ENCODE data around the gene HCFC1. TPM values are rescaled to one million over a fixed set of nuclear protein-coding genes. Genes with fewer than 3 reads are reported as not detected.

Gene HCFC1
- total and polyA plus RNA-seq, 3 experiments from 2014 or later, result 12.4 to 156 (median 152) TPM

DNA sequence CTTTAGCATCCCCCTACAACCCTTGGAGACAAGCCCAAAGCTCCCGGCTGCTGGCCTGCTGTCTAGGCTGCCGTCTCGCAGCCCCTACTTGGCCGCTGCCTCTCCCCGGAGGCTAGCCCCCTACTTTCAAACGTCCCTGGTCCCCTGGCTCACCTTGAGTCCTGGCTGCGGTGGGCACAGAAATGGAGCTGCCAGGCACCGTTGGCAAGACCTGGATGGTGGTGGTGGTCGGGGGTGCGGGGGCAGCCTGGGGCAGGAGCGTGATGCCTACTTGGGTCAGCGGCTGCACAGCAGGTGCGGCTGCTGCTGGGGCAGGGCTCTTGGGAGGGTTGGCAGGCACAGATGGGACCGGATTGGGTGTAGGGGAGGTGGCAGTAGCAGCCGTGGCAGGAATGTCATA is 12.0 kb downstream of the HCFC1 start:
- POLR2A ChIA-PET, result no interaction called here
- Mint-ChIP-seq H3K4me1 (peaks cover 0 to 2% (median 1%) of the 10 kb centered on the region in 3 donors), H3K27me3 (no peaks in the 10 kb centered on the region), H3K4me3 (no peak overlapping the region), H3K27ac (no peak overlapping the region), H3K36me3 (peaks cover 0 to 82% (median 10%) of the 10 kb centered on the region in 3 donors), H3K9me3 (no peaks in the 10 kb centered on the region)
- CTCF ChIA-PET, result no interaction called here
- no peaks in the 10 kb centered on the region for H3K9me3 ChIP-seq (ENCODE audit: low read length)
- no peak for DNase-seq
- no peak overlapping the region for H3K27ac ChIP-seq (ENCODE audit: low read depth, low read length)
- peaks cover under 1% of the 10 kb centered on the region for H3K4me1 ChIP-seq (ENCODE audit: insufficient read depth, low read length)
- no peak overlapping the region for H3K4me3 ChIP-seq (ENCODE audit: low read length)
- peaks cover 24% of the 10 kb centered on the region for H3K36me3 ChIP-seq (ENCODE audit: insufficient read depth, low read length)
- no peaks in the 10 kb centered on the region for H3K27me3 ChIP-seq (ENCODE audit: insufficient read depth, low read length, poor library complexity, severe bottlenecking)

DNA sequence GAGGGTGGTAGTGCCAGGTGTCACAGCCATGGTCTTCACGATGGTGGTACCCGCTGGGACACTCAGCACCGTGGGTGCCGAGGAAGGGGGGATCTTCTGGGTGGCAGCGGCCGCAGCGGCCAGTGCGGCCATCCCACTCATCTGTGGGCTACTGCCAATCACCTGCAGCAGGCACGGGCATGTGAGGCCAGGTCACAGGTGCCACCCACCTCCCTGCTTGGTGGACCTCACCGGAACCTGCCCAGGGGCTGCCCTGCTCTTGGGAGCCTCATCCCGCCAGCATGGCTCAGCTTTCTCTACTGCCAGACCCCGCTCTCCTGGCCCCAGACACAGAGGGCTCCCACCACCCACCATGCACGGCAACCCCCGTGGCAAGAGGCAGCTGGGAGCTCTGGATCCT is 13.0 kb downstream of the HCFC1 start:
- H3K27ac Mint-ChIP-seq, result peak overlapping the region in 1 of 8 donors; percentile 29
- Histone ChIP-seq H3K27me3 (ENCODE audit: insufficient read depth, low read length, poor library complexity, severe bottlenecking) (no peaks in the 10 kb centered on the region), H3K27ac (ENCODE audit: low read depth, low read length) (no peak overlapping the region), H3K9me3 (ENCODE audit: low read length) (no peaks in the 10 kb centered on the region), H3K4me1 (ENCODE audit: insufficient read depth, low read length) (no peaks in the 10 kb centered on the region), H3K4me3 (ENCODE audit: low read length) (no peak overlapping the region), H3K36me3 (ENCODE audit: insufficient read depth, low read length) (peaks cover 18% of the 10 kb centered on the region)
- no peak for DNase-seq
- no peaks in the 10 kb centered on the region for H3K9me3 Mint-ChIP-seq
- ChIA-PET CTCF (interaction anchor here (1.3 kb wide), 1 partner anchor 9 kb away, joined by 4 read pairs; no protein-coding TSS in a partner anchor), POLR2A (no interaction called here)
- no peak overlapping the region for H3K4me3 Mint-ChIP-seq
- peaks cover 0 to 2% (median 1%) of the 10 kb centered on the region in 3 donors for H3K4me1 Mint-ChIP-seq
- no peaks in the 10 kb centered on the region for H3K27me3 Mint-ChIP-seq
- peaks cover 0 to 84% (median 10%) of the 10 kb centered on the region in 3 donors for H3K36me3 Mint-ChIP-seq

DNA sequence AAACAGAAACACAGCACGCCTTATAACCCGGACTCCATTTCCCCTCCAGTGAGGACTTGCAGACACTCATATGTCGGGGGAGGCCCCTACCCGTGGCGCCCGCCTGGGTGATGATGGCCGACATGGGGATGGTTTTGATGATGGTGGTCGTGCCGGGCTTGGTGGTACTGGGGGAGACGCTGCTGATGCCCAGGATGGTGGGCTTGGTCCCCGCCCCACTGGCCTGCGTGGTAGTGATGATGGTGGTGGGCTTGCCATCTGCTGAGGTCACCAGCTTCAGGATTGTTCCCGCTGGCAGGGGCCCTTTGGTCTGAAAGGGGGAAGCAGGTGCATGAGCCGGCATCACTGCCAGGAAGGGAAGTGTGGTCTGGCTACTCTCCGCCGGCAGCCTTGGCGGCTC is 14.4 kb downstream of the HCFC1 start:
- Mint-ChIP-seq H3K9me3 (no peaks in the 10 kb centered on the region), H3K4me3 (no peak overlapping the region), H3K27ac (no peak overlapping the region), H3K36me3 (peaks cover 0 to 87% (median 10%) of the 10 kb centered on the region in 3 donors), H3K27me3 (no peaks in the 10 kb centered on the region), H3K4me1 (peaks cover 0 to 8% (median 4%) of the 10 kb centered on the region in 3 donors)
- no peak overlapping the region for H3K4me3 ChIP-seq (ENCODE audit: low read length)
- no peaks in the 10 kb centered on the region for H3K9me3 ChIP-seq (ENCODE audit: low read length)
- no peaks in the 10 kb centered on the region for H3K27me3 ChIP-seq (ENCODE audit: insufficient read depth, low read length, poor library complexity, severe bottlenecking)
- H3K4me1 ChIP-seq (ENCODE audit: insufficient read depth, low read length), result peaks cover 7% of the 10 kb centered on the region
- CTCF ChIA-PET, result interaction anchor here (1.0 kb wide), 1 partner anchor 10 kb away, joined by 3 read pairs; no protein-coding TSS in a partner anchor
- no peak for DNase-seq
- H3K27ac ChIP-seq (ENCODE audit: low read depth, low read length), result no peak overlapping the region
- POLR2A ChIA-PET, result interaction anchor here (1.4 kb wide), 1 partner anchor 32 kb away, joined by 4 read pairs; no protein-coding TSS in a partner anchor
- H3K36me3 ChIP-seq (ENCODE audit: insufficient read depth, low read length), result peaks cover 20% of the 10 kb centered on the region

DNA sequence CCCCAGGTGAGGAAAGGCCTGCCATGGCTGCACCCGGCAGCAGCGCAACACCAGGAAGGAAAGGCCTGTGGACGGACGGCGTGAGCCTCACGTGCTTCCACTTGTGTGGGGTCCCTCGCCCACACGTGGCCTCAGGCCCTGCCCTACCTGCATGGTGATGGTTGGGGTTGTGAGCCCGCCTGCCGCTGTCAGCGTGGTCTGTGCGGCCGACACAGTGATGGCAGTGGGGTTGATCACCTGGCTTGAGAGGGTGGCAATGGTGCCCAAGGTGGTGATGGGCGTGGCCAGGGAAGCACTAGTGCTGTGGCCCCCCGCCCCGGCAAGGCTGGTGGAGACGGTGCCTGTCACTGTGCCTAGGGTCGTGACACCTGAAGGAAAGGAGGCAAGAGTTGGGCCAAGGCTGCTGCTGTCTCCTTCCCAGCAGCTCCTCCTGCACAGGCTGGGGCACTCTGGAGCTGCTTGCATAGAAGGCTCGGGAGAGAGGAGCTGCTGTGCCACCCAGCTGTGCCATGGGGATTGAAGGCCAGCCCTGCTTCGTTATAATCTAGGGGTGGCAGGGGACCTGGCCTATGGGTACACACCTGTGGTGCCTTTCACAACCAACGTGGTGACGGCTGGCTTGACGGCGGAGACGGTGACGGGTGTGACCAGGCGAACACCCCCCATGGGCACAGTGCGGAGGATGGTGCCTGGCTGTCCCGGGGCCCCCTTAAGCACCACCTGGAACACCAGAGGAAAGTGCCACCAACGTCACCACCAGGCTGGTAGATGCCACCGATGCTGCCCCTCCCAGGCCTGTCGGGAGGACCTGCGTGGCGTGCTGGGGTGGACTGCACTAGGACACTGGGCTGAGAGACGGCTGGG is 15.3 kb downstream of the HCFC1 start:
- no peak overlapping the region for H3K4me3 ChIP-seq (ENCODE audit: low read length)
- Mint-ChIP-seq H3K36me3 (peaks cover 0 to 80% (median 12%) of the 10 kb centered on the region in 3 donors), H3K4me3 (no peak overlapping the region), H3K27ac (peak overlapping the region in 1 of 8 donors; percentile 42), H3K4me1 (peaks cover 0 to 8% (median 6%) of the 10 kb centered on the region in 3 donors), H3K9me3 (no peaks in the 10 kb centered on the region), H3K27me3 (no peaks in the 10 kb centered on the region)
- H3K9me3 ChIP-seq (ENCODE audit: low read length), result no peaks in the 10 kb centered on the region
- H3K36me3 ChIP-seq (ENCODE audit: insufficient read depth, low read length), result peaks cover 16% of the 10 kb centered on the region
- ChIA-PET CTCF (no interaction called here), POLR2A (interaction anchor here (0.9 to 1.4 kb wide), 2 partner anchors 12 to 31 kb away, joined by 3 to 4 read pairs; no protein-coding TSS in a partner anchor)
- H3K27ac ChIP-seq (ENCODE audit: low read depth, low read length), result no peak overlapping the region
- DNase-seq, result no peak
- peaks cover 7% of the 10 kb centered on the region for H3K4me1 ChIP-seq (ENCODE audit: insufficient read depth, low read length)
- H3K27me3 ChIP-seq (ENCODE audit: insufficient read depth, low read length, poor library complexity, severe bottlenecking), result no peaks in the 10 kb centered on the region

DNA sequence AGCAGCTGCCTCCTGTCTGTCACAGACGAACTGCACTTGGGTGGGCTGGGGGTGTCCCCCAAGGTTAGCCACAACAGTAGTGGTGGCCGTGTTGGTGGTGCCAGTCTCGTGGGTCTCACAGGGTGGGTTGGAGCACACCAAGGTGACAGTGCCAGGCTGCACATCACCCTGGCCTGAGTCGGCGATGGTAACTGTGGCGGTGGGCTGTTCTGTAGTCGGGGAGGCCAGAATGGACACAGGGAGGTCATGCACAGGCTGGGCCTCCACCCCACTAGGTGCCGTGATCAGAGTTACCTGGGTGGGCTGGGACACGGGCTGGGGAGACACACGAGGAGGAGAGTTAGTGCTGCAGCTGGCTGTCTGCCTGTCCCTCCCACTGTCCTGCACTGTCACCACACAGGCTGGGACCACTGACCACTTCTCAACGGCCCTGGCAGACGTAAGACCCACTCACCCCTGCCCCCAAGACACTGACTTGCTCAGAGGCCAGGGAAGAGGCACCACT is 16.3 kb downstream of the HCFC1 start:
- peak overlapping the region in 1 of 7 donors; percentile 10 for H3K4me3 Mint-ChIP-seq
- Histone ChIP-seq H3K27me3 (ENCODE audit: insufficient read depth, low read length, poor library complexity, severe bottlenecking) (no peaks in the 10 kb centered on the region), H3K4me3 (ENCODE audit: low read length) (no peak overlapping the region), H3K36me3 (ENCODE audit: insufficient read depth, low read length) (peaks cover 21% of the 10 kb centered on the region), H3K4me1 (ENCODE audit: insufficient read depth, low read length) (peaks cover 7% of the 10 kb centered on the region), H3K27ac (ENCODE audit: low read depth, low read length) (no peak overlapping the region), H3K9me3 (ENCODE audit: low read length) (no peaks in the 10 kb centered on the region)
- H3K36me3 Mint-ChIP-seq, result peaks cover 0 to 80% (median 14%) of the 10 kb centered on the region in 3 donors
- H3K27ac Mint-ChIP-seq, result peak overlapping the region in 2 of 8 donors; percentile 68 to 75
- no peak for DNase-seq
- POLR2A ChIA-PET, result interaction anchor here (0.9 kb wide), 1 partner anchor 13 kb away, joined by 3 read pairs; no protein-coding TSS in a partner anchor
- peaks cover 0 to 8% (median 4%) of the 10 kb centered on the region in 3 donors for H3K4me1 Mint-ChIP-seq
- CTCF ChIA-PET, result no interaction called here
- no peaks in the 10 kb centered on the region for H3K9me3 Mint-ChIP-seq
- H3K27me3 Mint-ChIP-seq, result no peaks in the 10 kb centered on the region

DNA sequence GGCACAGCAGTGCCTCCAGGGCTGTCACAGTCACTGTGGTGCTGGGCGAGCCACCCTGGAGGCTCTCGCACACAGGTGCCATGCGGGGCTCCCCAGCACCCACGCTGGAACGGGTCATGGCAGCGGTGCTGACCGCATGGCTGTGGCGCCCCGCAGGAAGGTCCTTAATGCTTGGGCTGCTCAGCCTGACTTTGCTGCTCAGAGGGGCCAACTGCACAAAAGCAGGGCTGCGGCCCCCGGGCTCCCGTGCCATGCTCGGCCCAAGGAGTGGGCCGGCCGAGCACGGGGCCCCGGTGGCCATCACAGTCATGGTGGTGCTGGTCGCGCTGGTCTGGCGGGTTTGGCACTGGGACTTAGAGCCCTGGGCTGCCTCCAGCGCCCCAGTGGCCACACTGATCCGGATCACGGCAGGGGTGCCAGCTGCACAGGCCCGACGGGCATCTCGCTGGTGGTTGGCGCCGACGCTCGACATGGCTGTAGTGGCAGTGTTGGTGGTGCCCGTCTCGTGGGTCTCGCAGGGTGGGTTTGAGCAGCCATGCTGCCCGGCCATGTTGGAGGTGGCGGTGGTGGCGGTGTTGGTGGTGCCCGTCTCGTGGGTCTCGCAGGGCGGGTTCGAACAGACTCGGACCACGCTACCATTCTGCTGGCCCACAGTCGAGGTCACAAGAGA is 16.9 kb downstream of the HCFC1 start:
- Histone ChIP-seq H3K27me3 (ENCODE audit: insufficient read depth, low read length, poor library complexity, severe bottlenecking) (no peaks in the 10 kb centered on the region), H3K4me1 (ENCODE audit: insufficient read depth, low read length) (peaks cover 7% of the 10 kb centered on the region), H3K4me3 (ENCODE audit: low read length) (no peak overlapping the region), H3K27ac (ENCODE audit: low read depth, low read length) (no peak overlapping the region), H3K9me3 (ENCODE audit: low read length) (no peaks in the 10 kb centered on the region), H3K36me3 (ENCODE audit: insufficient read depth, low read length) (peaks cover 21% of the 10 kb centered on the region)
- Mint-ChIP-seq H3K27me3 (no peaks in the 10 kb centered on the region), H3K9me3 (no peaks in the 10 kb centered on the region), H3K4me1 (peaks cover 0 to 8% (median 4%) of the 10 kb centered on the region in 3 donors), H3K27ac (peak overlapping the region in 3 of 8 donors; percentile 23 to 75 (median 63)), H3K4me3 (peak overlapping the region in 1 of 7 donors; percentile 63), H3K36me3 (peaks cover 0 to 77% (median 15%) of the 10 kb centered on the region in 3 donors)
- ChIA-PET POLR2A (no interaction called here), CTCF (no interaction called here)
- no peak for DNase-seq

DNA sequence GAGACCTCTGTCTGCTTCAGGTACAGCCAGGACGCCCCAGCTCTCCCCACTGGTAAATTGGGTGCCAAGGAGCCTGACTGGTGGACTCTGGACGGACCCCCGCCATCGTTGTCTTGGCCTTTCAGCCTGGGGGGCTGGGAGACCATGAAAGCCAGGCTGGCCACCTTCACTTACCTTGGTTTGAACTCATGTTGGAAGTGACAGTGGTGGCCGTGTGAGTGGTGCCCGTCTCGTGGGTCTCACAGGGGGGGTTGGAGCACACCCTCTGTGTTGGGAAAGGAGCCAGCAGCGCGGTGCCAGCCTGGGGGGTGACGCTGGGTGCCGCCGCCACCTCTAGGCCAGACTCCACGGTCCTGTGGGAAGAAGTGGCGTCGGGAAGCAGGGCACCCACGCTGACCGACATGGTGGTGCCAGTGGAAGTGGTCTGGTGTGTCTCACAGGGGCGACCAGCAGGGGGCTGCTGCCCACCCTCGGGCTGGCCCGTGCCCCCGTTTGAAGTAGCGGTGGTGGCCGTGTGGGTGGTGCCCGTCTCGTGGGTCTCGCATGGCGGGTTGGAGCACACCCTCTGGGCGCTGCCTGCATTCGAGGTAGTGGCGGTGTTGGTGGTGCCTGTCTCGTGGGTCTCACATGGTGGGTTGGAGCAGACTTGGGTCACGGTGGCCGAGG is 17.6 kb downstream of the HCFC1 start:
- H3K27me3 ChIP-seq (ENCODE audit: insufficient read depth, low read length, poor library complexity, severe bottlenecking), result no peaks in the 10 kb centered on the region
- H3K27ac ChIP-seq (ENCODE audit: low read depth, low read length), result no peak overlapping the region
- no peak overlapping the region for H3K4me3 ChIP-seq (ENCODE audit: low read length)
- no peak overlapping the region for H3K4me3 Mint-ChIP-seq
- H3K36me3 Mint-ChIP-seq, result peaks cover 0 to 75% (median 15%) of the 10 kb centered on the region in 3 donors
- no peaks in the 10 kb centered on the region for H3K9me3 ChIP-seq (ENCODE audit: low read length)
- peaks cover 0 to 8% (median 7%) of the 10 kb centered on the region in 3 donors for H3K4me1 Mint-ChIP-seq
- H3K9me3 Mint-ChIP-seq, result no peaks in the 10 kb centered on the region
- ChIA-PET CTCF (interaction anchor here (0.6 to 10.4 kb wide), 4 partner anchors 10 to 537 kb away, joined by 3 to 230 read pairs (median 3); partner anchors contain the start of genes ARHGAP4 and SLC10A3), POLR2A (no interaction called here)
- peaks cover 7% of the 10 kb centered on the region for H3K4me1 ChIP-seq (ENCODE audit: insufficient read depth, low read length)
- peaks cover 21% of the 10 kb centered on the region for H3K36me3 ChIP-seq (ENCODE audit: insufficient read depth, low read length)
- H3K27me3 Mint-ChIP-seq, result no peaks in the 10 kb centered on the region
- no peak for DNase-seq
- peak overlapping the region in 2 of 8 donors; percentile 23 to 63 for H3K27ac Mint-ChIP-seq

All from CD8-positive, alpha-beta memory T cell (primary cell).